Peyer's patch (tissue), 4 donors: ENCODE results near the gene TSHZ1.

Source experiments
- POLR2A ChIP-seq, 2 donors: fragments of 450-650 bp; IDR thresholded peaks; one replicate each; pipeline ENCODE4 v1.5.1; 2017; ENCODE audit warnings: antibody characterized with exemption in 2 of 2, mild to moderate bottlenecking in 2 of 2, moderate library complexity in 2 of 2
- TF ChIP-seq, protein P1 (sequence below), 6 experiments: fragments of 450-650 bp in 4 of 6; fragments of 200-600 bp in 2 of 6; sonication (generic) in 1 of 6; IDR thresholded peaks; one replicate each; pipeline ENCODE4 v1.5.1; 2017 to 2019; ENCODE audit warnings: antibody characterized with exemption in 6 of 6, mild to moderate bottlenecking in 3 of 6, moderate library complexity in 1 of 6

- TF ChIP-seq, protein P1, sequence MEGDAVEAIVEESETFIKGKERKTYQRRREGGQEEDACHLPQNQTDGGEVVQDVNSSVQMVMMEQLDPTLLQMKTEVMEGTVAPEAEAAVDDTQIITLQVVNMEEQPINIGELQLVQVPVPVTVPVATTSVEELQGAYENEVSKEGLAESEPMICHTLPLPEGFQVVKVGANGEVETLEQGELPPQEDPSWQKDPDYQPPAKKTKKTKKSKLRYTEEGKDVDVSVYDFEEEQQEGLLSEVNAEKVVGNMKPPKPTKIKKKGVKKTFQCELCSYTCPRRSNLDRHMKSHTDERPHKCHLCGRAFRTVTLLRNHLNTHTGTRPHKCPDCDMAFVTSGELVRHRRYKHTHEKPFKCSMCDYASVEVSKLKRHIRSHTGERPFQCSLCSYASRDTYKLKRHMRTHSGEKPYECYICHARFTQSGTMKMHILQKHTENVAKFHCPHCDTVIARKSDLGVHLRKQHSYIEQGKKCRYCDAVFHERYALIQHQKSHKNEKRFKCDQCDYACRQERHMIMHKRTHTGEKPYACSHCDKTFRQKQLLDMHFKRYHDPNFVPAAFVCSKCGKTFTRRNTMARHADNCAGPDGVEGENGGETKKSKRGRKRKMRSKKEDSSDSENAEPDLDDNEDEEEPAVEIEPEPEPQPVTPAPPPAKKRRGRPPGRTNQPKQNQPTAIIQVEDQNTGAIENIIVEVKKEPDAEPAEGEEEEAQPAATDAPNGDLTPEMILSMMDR (IDR thresholded peaks at IDR 0.05): no peak
- no peak for TF ChIP-seq POLR2A (IDR thresholded peaks at IDR 0.05)
Measured at GRCh38 chr18:75314606-75315005, 104.0 kb downstream of the TSHZ1 start.
